Measurements from ENCODE around the gene NFASC.

Gene NFASC

GRCh38 chr1:205032508-205032907 lies 161.8 kb downstream of the NFASC start:
- no peak for TF ChIP-seq CTCF (conservative IDR thresholded peaks at IDR 0.05; ENCODE audit: control insufficient read depth, insufficient read depth, low read depth, low read length)
- DNase-seq (ENCODE audit: low read depth) = no peak
- H3K4me3 ChIP-seq (ENCODE audit: control insufficient read depth, low read depth, low read length) = no peak overlapping the region

- DNase-seq (ENCODE audit: low read depth) = no peak
- no peak for TF ChIP-seq CTCF (conservative IDR thresholded peaks at IDR 0.05; ENCODE audit: control insufficient read depth, insufficient read depth, low read depth, low read length)
- no peak overlapping the region for H3K4me3 ChIP-seq (ENCODE audit: control insufficient read depth, low read depth, low read length)
Measured at GRCh38 chr1:205037539-205037938, 166.9 kb downstream of the NFASC start.

GRCh38 chr1:205038132-205038786 lies 167.6 kb downstream of the NFASC start:
- DNase-seq (ENCODE audit: low read depth) = no peak
- TF ChIP-seq CTCF (conservative IDR thresholded peaks at IDR 0.05; ENCODE audit: control insufficient read depth, insufficient read depth, low read depth, low read length) = no peak

GRCh38 chr1:205041001-205041715 lies 170.5 kb downstream of the NFASC start:
- no peak for DNase-seq (ENCODE audit: low read depth)
- H3K4me3 ChIP-seq (ENCODE audit: control insufficient read depth, low read depth, low read length) = no peak overlapping the region
- no peak for TF ChIP-seq CTCF (conservative IDR thresholded peaks at IDR 0.05; ENCODE audit: control insufficient read depth, insufficient read depth, low read depth, low read length)

More at GRCh38 chr1:205038132-205038786, 167.6 kb downstream of the NFASC start:
- H3K4me3 ChIP-seq (ENCODE audit: control insufficient read depth, low read depth, low read length) = no peak overlapping the region

GRCh38 chr1:205041998-205042910 lies 171.6 kb downstream of the NFASC start:
- DNase-seq (ENCODE audit: low read depth) = no peak
- no peak for TF ChIP-seq CTCF (conservative IDR thresholded peaks at IDR 0.05; ENCODE audit: control insufficient read depth, insufficient read depth, low read depth, low read length)
- no peak overlapping the region for H3K4me3 ChIP-seq (ENCODE audit: control insufficient read depth, low read depth, low read length)

GRCh38 chr1:205042911-205043806 lies 172.5 kb downstream of the NFASC start, which contains the start of gene CNTN2:
Gene CNTN2 (plus strand): TSS chr1:205043212. CDS start chr1:205053186, 9,974 bp downstream.
- no peak for TF ChIP-seq CTCF (conservative IDR thresholded peaks at IDR 0.05; ENCODE audit: control insufficient read depth, insufficient read depth, low read depth, low read length)
- no peak within 1 kb of the TSS for H3K4me3 ChIP-seq (ENCODE audit: control insufficient read depth, low read depth, low read length)
- no peak for DNase-seq (ENCODE audit: low read depth)

Measured in fibroblast of mammary gland (primary cell).